Panc1 (cell line): ENCODE results near the gene BTG1. TPM values are rescaled to one million over a fixed set of nuclear protein-coding genes. Genes with fewer than 3 reads are reported as not detected.
A peak's percentile ranks its signal among the peaks of the same experiment; 100 is the strongest.

Source experiments
- ATAC-seq: fragments of 200-7000 bp; cut with Tn5 transposase; 2 replicates; pipeline ENCODE4 v1.9.1; 2020; ENCODE audit warnings: mild to moderate bottlenecking, moderate library complexity
- BruUV-seq: library from RNA; stranded (reverse); fragments of 400-500 nt; replicated peaks from 2 replicates; lab custom pipeline; 2021; lab: Mats Ljungman, UMichigan
- CTCF ChIA-PET: fragments of 300-600 bp; sonication (Branson Sonifier 250); formaldehyde crosslinking; loops from one replicate; lab custom pipeline; 2022; ENCODE audit warnings: antibody characterized with exemption; lab: Charles Lee
- POLR2A ChIA-PET: fragments of 300-600 bp; sonication (Branson Sonifier 250); formaldehyde crosslinking; loops from one replicate; lab custom pipeline; 2022; ENCODE audit warnings: antibody characterized with exemption; lab: Charles Lee
- DNase-seq: peaks from one replicate; pipeline ENCODE4 v3.0.0-alpha.2; 2010; ENCODE audit warnings: low read depth, low spot score
- H3K27ac ChIP-seq: 2 replicates; pipeline ENCODE4 v1.5.1; 2011; ENCODE audit warnings: mild to moderate bottlenecking, low read length, inconsistent platforms
- H3K27me3 ChIP-seq: fragments of 200-500 bp; sonication (Bioruptor generic); 2 replicates; pipeline ENCODE4 v1.6.0; 2014; ENCODE audit warnings: low read length, inconsistent platforms; ENCODE audit not compliant: control insufficient read depth, insufficient read depth
- H3K36me3 ChIP-seq: fragments of 200-500 bp; sonication (Bioruptor generic); 2 replicates; pipeline ENCODE4 v1.5.1; 2014; ENCODE audit warnings: inconsistent platforms, mild to moderate bottlenecking, low read length, moderate library complexity; ENCODE audit not compliant: control insufficient read depth, insufficient read depth
- H3K4me1 ChIP-seq: 2 replicates; pipeline ENCODE4 v1.5.1; 2011; ENCODE audit warnings: inconsistent platforms, mild to moderate bottlenecking, low read length, moderate library complexity; ENCODE audit not compliant: control insufficient read depth, insufficient read depth
- H3K4me3 ChIP-seq, 2 experiments: 2 replicates each; pipeline ENCODE4 v1.5.1; 2011 to 2012; ENCODE audit warnings: low read depth in 2 of 2, low read length in 2 of 2, mild to moderate bottlenecking in 2 of 2, inconsistent platforms in 1 of 2, moderate library complexity in 1 of 2
- H3K9me3 ChIP-seq: fragments of 200-500 bp; sonication (Bioruptor generic); 2 replicates; pipeline ENCODE4 v1.5.1; 2014; ENCODE audit warnings: low read depth, mild to moderate bottlenecking, inconsistent platforms, low read length, moderate library complexity; ENCODE audit not compliant: control insufficient read depth, insufficient read depth
- POLR2AphosphoS5 ChIP-seq: IDR thresholded peaks from 2 replicates; pipeline ENCODE4 v1.6.1; 2012; ENCODE audit warnings: mild to moderate bottlenecking, low read depth, low read length, moderate library complexity
- SIN3A ChIP-seq: IDR thresholded peaks from 2 replicates; pipeline ENCODE4 v1.6.1; 2012; ENCODE audit warnings: low read depth, mild to moderate bottlenecking, low read length, moderate library complexity, borderline replicate concordance; ENCODE audit not compliant: insufficient read depth
- TCF7L2 ChIP-seq: IDR thresholded peaks from 2 replicates; pipeline ENCODE4 v1.6.1; 2011; ENCODE audit warnings: mild to moderate bottlenecking, low read depth, low read length, inconsistent platforms
- in situ Hi-C: cut with HindIII; loops from 2 replicates; pipeline ENCODE4 v1.10.0; 2016; ENCODE audit warnings: low sequenced_read_pairs, low pct_unique_long_range_greater_than_20kb
- intact Hi-C: fragments of 100-400 bp; cut with micrococcal nuclease; formaldehyde crosslinking; loops from one replicate; pipeline ENCODE4 v1.10.0; 2022; ENCODE audit not compliant: unreplicated experiment
- total RNA-seq: library from RNA; stranded (reverse); gene quantifications from one replicate; pipeline ENCODE4 v1.2.1, GENCODE V29; 2021; ENCODE audit not compliant: unreplicated experiment
- TF ChIP-seq, protein P1 (sequence below): fragments of 450-650 bp; IDR thresholded peaks from 2 replicates; pipeline ENCODE4 v1.5.1; 2017; ENCODE audit warnings: mild to moderate bottlenecking
- TF ChIP-seq, protein P2 (sequence below), 2 experiments: IDR thresholded peaks; 2 replicates each; pipeline ENCODE4 v1.6.1; 2011 to 2012; ENCODE audit warnings: low read depth in 2 of 2, control low read depth in 1 of 2, low read length in 1 of 2, mild to moderate bottlenecking in 1 of 2, moderate library complexity in 1 of 2; ENCODE audit not compliant: insufficient read depth in 1 of 2

The BTG1 gene
- total RNA-seq, 1 experiment from 2014 or later, result 50.0 TPM

DNA sequence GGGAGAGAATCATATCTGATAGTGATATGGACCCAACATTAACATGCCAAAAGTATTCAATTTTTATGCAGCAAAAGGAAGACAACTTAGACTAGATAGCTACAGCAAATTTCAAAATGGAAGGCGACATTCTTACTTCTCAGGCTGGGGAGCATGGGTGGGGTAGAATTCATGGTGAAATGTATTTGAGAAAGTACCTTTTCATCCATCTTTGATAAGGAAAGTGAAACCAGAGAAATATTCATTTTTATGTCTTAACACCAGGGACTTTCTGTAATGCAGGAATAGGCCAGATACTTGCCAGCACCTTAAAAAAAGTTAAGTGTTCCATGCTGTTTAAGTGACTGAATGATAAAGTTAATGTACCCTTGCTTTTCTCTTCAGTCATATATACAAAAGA lies 13.4 kb downstream of the BTG1 start:
- no TSS peak for BruUV-seq
- peak overlapping the region; percentile 97 for H3K27ac ChIP-seq
- intact Hi-C loops (loop anchor here (10.0 kb wide), 1 partner anchor 557 kb away; no protein-coding TSS in a partner anchor), in situ Hi-C loops (no loop called here)
- ChIA-PET CTCF (no interaction called here), POLR2A (no interaction called here)
- H3K9me3 ChIP-seq, result no peaks in the 10 kb centered on the region
- peaks cover 52% of the 10 kb centered on the region for H3K4me1 ChIP-seq
- H3K27me3 ChIP-seq, result no peaks in the 10 kb centered on the region
- DNase-seq (no peak), ATAC-seq (no peak)
- TF ChIP-seq, protein P1, sequence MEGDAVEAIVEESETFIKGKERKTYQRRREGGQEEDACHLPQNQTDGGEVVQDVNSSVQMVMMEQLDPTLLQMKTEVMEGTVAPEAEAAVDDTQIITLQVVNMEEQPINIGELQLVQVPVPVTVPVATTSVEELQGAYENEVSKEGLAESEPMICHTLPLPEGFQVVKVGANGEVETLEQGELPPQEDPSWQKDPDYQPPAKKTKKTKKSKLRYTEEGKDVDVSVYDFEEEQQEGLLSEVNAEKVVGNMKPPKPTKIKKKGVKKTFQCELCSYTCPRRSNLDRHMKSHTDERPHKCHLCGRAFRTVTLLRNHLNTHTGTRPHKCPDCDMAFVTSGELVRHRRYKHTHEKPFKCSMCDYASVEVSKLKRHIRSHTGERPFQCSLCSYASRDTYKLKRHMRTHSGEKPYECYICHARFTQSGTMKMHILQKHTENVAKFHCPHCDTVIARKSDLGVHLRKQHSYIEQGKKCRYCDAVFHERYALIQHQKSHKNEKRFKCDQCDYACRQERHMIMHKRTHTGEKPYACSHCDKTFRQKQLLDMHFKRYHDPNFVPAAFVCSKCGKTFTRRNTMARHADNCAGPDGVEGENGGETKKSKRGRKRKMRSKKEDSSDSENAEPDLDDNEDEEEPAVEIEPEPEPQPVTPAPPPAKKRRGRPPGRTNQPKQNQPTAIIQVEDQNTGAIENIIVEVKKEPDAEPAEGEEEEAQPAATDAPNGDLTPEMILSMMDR, result no peak
- TF ChIP-seq SIN3A (no peak), TCF7L2 (no peak), POLR2AphosphoS5 (no peak)
- TF ChIP-seq, protein P2, sequence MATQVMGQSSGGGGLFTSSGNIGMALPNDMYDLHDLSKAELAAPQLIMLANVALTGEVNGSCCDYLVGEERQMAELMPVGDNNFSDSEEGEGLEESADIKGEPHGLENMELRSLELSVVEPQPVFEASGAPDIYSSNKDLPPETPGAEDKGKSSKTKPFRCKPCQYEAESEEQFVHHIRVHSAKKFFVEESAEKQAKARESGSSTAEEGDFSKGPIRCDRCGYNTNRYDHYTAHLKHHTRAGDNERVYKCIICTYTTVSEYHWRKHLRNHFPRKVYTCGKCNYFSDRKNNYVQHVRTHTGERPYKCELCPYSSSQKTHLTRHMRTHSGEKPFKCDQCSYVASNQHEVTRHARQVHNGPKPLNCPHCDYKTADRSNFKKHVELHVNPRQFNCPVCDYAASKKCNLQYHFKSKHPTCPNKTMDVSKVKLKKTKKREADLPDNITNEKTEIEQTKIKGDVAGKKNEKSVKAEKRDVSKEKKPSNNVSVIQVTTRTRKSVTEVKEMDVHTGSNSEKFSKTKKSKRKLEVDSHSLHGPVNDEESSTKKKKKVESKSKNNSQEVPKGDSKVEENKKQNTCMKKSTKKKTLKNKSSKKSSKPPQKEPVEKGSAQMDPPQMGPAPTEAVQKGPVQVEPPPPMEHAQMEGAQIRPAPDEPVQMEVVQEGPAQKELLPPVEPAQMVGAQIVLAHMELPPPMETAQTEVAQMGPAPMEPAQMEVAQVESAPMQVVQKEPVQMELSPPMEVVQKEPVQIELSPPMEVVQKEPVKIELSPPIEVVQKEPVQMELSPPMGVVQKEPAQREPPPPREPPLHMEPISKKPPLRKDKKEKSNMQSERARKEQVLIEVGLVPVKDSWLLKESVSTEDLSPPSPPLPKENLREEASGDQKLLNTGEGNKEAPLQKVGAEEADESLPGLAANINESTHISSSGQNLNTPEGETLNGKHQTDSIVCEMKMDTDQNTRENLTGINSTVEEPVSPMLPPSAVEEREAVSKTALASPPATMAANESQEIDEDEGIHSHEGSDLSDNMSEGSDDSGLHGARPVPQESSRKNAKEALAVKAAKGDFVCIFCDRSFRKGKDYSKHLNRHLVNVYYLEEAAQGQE (IDR thresholded peaks at IDR 0.05; ENCODE audit: insufficient read depth in 1 of 2, low read depth in 2 of 2, low read length in 1 of 2), result no peak
- no peaks in the 10 kb centered on the region for H3K36me3 ChIP-seq
- no peak overlapping the region for H3K4me3 ChIP-seq

DNA sequence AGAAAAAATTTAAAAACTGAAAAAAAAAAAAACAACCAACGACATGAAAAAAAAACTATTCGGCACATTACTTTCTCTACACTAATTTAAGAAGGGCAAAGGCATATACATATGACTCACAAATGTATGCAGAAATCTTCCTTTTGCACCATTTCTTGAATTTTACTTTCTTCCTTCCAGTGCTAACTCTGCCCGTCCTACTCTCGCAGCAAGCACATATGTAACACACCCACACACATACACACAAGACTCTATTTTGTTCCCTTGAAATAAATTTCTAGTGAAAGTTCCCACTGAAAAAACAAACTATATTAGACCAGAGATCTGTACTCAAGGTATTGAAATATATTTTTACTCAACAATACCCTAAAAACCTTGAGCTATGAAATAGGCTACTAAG lies 14.6 kb downstream of the BTG1 start:
- ChIA-PET CTCF (interaction anchor here (0.5 kb wide), 1 partner anchor 130 kb away, joined by 6 read pairs; no protein-coding TSS in a partner anchor), POLR2A (no interaction called here)
- Histone ChIP-seq H3K9me3 (no peaks in the 10 kb centered on the region), H3K27ac (no peak overlapping the region; the same call in 1 of the 2 replicates), H3K36me3 (no peaks in the 10 kb centered on the region), H3K4me3 (no peak overlapping the region), H3K27me3 (no peaks in the 10 kb centered on the region), H3K4me1 (peaks cover 39% of the 10 kb centered on the region)
- no TSS peak for BruUV-seq
- in situ Hi-C loops, result no loop called here
- DNase-seq, result no peak
- no peak for TF ChIP-seq POLR2AphosphoS5
- TF ChIP-seq, protein P1, result no peak
- TF ChIP-seq SIN3A, result no peak
- TF ChIP-seq TCF7L2, result no peak
- TF ChIP-seq, protein P2 (IDR thresholded peaks at IDR 0.05; ENCODE audit: insufficient read depth in 1 of 2, low read depth in 2 of 2, low read length in 1 of 2), result no peak
- intact Hi-C loops, result loop anchor here (10.0 kb wide), 1 partner anchor 556 kb away; no protein-coding TSS in a partner anchor
- ATAC-seq, result no peak
